Dedifferentiated amniotic fluid mesenchymal stem cell (primary cell): ENCODE results near the gene ARHGAP18.

Source experiments
- DNase-seq: peaks from one replicate; pipeline ENCODE4 v3.0.0-alpha.2; 2016; ENCODE audit errors: extremely low spot score

The ARHGAP18 gene

GRCh38 chr6:129719692-129720091 is 9.7 kb upstream of the ARHGAP18 start:
- no peak for DNase-seq

DNA sequence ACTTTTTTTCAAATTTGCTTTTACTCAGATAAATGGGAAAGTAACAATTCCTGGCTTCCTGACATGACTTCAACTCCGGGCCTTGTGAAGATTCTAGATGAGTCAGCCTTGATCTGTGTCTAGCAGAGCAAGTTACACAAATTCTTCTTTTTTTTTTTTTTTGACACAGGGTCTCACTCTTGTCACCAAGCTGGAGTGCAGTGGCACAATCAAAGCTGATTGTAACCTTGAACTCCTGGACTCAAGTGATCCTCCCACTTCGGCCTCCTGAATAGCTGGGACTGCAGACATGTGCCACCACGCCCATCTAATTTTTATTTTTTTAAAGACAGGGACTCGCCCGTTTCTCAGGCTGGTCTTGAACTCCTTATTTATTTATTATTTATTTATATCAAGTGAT is 7.3 kb upstream of the ARHGAP18 start:
- no peak for DNase-seq

DNA sequence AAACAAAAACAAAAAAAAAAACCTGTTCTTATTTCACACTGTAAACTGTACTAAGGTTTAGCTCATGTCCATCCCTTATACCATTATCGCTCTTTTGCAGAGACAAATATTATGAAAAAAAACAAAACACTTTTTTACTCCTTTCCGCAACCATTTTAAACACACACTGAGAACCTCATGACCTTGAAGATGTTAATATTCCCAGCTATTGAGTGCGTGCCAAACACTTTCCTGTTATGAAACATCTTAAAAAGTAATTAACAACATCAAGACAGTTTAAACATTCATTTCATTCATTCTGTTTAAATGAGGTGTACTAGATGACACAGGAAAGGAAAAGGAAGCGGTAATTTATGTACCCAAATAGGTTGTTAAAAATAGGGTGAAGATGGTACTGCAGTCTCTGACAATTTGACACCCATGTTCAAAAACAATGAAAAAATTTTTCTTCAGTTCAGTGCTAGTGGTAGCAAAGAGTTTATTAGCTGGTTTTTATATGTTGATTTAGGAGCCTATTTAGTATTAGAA is 3.9 kb upstream of the ARHGAP18 start:
- DNase-seq: no peak

- DNase-seq: no peak
Observed at GRCh38 chr6:129711271-129711631, 1.3 kb upstream of the ARHGAP18 start.

DNA sequence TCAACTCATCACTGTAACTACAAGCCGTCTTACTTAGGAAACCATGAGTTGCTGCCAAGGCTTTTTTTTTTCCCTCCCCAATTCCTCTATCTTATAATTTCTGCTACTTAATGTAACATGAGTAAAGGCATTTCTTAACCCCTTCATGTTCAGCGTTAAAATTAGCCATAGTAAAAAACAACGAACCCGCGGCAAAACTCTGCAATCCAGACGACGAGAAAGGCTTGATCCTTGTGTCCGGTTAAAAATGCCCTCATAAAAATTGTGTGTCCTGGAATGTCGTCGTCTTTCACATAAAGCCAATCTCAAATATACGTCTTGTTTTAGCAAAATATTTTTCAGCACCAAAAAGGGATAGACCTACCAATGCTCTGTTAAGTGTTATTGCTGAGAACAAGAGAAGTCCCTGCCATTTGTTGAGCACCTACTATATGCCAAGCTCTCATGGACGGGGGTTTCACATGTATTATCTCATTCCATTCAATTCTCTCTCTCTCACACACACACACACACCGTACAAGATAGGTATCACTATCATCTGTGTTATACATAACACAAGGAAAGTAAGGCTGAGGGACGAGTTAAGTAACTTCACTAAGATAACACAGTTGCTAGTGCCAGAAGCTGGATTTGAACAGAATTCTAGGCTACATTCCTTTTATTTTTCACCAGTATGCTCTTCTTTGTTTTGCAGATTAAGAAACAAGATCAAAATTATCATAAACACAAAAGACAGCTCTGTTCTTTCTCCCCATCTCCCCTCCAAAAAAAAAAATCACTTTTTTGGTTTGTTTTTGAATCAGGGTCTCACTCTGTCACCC is 683 bp upstream of the ARHGAP18 start:
- no peak for DNase-seq

DNA sequence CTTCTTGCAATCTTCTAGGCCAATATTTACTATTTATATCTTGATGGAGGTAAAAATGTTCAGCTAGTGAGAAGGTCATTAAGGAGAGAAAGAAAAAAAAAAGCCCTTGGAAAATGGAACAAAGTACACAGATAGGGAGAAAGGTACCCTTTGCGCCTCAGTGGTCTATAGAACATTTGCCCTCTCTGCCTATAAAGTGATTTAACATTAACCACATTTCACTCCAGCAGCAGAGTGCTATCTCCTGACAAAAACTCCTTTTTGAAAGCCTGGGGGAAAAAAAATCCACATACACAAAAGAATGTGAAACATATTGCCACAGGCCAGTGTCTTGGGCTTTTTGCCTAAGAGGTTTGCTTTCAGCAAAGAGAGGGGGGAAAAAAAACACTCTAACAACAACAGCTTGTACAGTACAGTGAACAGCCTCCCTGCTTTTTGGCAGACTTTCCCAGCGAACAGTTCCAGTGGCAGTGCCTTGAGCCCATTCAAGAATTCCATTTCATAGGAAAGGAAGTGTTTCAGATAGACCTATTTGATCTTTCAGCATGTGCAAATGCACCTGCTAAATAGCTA is 695 bp downstream of the ARHGAP18 start:
- DNase-seq: peak; percentile 78

- DNase-seq: no peak
Observed at GRCh38 chr6:129708496-129709195, 1.3 kb downstream of the ARHGAP18 start.

DNA sequence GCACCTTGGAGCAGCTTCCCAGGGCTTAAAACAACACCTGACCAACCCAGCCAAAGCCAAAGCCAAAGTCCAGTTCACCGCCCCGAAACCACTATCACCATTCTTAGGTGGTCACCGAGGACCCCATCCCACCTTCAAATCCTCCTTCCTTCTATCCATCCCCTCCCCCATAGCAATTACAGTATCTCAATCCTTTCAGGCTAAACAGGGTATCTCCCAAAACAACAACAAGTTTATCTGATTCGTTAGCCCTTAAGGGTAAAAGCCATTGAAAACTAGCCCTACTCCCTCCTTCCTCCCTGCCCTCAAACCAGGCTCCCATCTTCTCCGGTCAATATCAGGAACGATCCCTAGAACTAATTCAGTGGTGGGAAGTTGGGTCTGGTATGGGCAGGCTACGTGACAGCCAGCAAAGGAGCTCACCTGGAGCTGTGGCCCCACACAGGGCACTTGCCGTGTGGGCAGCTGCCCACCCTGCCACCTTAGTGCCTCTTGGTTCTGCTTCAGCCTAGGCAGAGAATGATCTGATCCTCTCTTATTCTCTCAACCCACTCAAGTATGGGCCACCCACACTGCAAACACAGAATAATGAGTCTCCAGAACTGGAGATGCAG is 2.0 kb downstream of the ARHGAP18 start:
- no peak for DNase-seq

GRCh38 chr6:129707028-129707427 is 2.9 kb downstream of the ARHGAP18 start:
- no peak for DNase-seq

DNA sequence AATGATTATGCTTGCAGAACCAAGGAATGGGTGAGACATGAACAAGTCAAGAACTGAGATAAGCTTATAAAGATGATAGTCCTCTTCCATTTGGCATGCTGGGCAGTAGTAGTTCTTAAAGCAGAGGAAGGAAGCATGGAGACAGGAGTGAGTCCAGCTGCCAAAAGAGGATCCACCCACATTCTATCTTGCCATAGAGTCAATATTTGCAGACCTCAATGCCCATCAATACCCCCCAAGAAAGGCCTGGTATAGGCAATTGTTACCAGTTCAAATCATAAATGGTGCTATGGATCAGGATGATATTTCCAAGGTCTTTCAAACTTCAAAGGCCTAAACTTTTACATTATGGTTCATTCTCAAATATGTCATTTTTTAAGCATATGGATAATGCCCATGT is 4.8 kb downstream of the ARHGAP18 start:
- no peak for DNase-seq

- DNase-seq: no peak
Observed at GRCh38 chr6:129704708-129705107, 5.3 kb downstream of the ARHGAP18 start.

DNA sequence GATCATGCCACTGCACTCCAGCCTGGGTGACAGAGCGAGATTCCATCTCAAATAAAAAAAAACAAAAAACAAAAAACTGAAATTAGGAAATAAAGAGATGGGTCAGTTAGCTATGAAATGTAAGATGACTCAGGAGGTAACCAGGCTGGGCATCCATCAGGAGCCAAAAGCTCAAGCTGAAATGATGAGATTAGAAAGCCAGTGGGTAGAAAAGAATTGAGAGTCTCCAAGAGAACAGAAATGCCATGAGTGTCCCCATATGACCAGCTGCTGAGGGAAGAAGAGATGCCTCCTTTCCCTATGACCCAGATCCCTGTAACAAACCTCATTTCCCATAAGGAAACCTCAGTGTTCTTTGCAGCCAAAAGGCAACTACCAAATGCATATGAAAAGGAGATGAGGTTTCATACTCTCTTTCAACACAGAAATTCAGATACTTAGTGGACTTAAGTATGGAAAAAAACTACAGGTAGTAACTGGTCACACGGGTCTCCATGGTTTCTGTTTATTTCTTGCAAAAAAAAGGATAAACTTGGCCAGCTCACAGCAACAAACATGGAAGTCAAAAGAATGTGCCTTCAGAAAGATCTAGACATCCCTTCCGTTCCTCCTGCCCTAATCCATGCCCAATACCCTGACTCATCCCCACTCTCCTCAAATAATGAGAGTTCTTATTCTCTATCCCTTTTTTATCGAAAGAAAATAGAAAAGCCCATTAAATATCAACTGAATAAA is 8.1 kb downstream of the ARHGAP18 start:
- DNase-seq: peak; percentile 64

GRCh38 chr6:129700666-129701065 is 9.3 kb downstream of the ARHGAP18 start:
- no peak for DNase-seq

GRCh38 chr6:129699659-129700058 is 10.3 kb downstream of the ARHGAP18 start:
- DNase-seq: no peak

GRCh38 chr6:129698430-129698829 is 11.5 kb downstream of the ARHGAP18 start:
- no peak for DNase-seq

DNA sequence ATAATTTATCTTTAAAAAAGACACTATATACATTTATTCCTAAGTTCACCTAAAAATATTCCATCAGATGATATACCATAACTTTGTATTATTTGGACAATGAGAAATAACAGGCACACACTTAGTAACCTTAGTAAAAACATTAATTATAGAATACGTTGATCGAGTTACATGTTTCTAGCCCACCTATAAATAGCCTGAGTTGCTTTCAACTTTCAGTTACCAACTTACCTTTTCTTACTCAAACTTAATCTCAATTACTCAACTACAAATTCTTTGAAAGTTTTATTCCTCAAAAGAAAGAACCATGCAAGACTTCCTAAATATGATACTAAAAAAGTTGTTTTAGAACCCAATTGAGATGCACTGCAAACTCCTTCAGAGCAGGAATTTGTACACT is 12.2 kb downstream of the ARHGAP18 start:
- no peak for DNase-seq

- DNase-seq: no peak
Observed at GRCh38 chr6:129696843-129697242, 13.1 kb downstream of the ARHGAP18 start.

- DNase-seq: no peak
Observed at GRCh38 chr6:129696028-129696418, 14.0 kb downstream of the ARHGAP18 start.

GRCh38 chr6:129695373-129696027 is 14.5 kb downstream of the ARHGAP18 start:
- no peak for DNase-seq

DNA sequence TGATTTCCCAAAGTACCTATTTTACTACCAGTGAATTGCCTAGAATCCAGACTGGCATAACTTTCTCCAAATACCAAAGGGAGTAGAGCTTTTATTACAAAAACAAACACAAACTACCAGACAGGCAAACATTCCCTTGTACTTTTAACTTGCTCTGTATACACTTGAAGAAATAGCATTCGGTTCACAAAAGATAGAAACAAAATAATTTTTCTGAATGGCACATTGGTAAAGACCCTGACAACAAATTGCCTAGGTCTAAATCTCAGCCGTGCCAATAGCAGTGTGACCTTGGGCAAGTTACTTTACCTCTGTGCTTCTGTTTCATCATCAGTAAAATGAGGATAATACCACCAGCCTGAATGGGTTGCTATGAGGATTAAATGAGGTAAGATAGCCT is 15.9 kb downstream of the ARHGAP18 start:
- no peak for DNase-seq

DNA sequence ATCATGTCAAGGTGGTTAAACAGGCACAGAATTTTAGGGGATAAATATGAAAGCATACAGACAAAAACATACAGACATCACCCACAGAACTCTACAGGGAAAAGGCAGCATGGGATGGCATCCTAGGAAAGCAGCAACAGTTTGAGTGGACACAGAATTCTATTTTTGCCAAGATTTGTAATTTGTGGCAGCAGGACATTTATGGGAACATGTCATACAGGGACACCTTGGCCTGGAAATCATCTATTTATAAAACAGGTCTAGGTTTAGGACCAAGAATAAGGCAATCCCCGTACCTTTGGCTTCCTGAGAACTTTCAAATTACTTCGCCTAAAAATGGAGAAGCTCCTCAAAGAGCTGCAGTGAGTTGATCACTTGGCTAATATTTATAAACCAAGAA is 17.5 kb downstream of the ARHGAP18 start:
- no peak for DNase-seq
